Measurements from ENCODE around the gene SELENOS. TPM values are rescaled to one million over a fixed set of nuclear protein-coding genes. Genes with fewer than 3 reads are reported as not detected.

Gene SELENOS
- total RNA-seq, 4 donors from 2014 or later, result 50.4 to 77.3 (median 65.6) TPM

DNA sequence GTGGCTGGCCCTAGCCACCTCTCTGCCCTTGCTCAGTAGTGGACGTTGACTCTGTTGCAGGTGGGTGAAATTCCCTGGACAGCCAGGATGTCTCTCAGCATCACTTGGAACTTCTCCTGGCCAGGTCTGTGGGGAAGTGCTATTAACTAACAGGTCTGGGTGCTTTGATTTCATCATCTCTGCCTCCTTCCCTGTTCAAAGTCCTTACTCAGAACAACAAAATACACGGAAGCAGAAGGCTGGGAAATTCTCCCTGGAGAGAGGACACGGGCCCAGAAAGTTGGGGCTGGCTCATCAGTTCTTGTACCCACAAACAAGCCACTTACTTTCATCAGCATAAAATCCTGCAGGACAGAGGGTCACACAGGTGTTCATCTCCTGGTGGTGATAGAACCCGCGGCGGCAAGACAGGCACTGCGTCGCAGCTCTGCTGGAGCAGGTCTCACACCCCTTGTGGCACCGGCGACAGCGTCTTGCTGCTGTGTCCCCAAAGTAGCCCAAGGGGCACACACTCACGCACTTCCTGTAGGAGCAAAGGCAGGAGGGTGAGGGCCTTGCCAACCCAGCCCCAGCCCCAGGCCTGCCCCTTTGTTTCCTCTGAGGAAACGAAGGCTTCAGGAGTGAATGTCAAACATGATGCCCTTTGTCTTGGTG is 47.4 kb upstream of the SELENOS start:
- Histone ChIP-seq H3K27ac (no peak overlapping the region), H3K4me1 (no peaks in the 10 kb centered on the region), H3K36me3 (no peaks in the 10 kb centered on the region), H3K27me3 (no peaks in the 10 kb centered on the region), H3K9me3 (no peaks in the 10 kb centered on the region), H3K4me3 (replicated peaks in 1 of 3) (no peak overlapping the region)
- 78 to 84% methylated on average over 13 of the region's 13 CpGs for WGBS, 2 donors
- intact Hi-C loops (cut with DNase I), result no loop called here
- TF ChIP-seq POLR2A (IDR thresholded peaks at IDR 0.05), result no peak
- TF ChIP-seq, protein P1, sequence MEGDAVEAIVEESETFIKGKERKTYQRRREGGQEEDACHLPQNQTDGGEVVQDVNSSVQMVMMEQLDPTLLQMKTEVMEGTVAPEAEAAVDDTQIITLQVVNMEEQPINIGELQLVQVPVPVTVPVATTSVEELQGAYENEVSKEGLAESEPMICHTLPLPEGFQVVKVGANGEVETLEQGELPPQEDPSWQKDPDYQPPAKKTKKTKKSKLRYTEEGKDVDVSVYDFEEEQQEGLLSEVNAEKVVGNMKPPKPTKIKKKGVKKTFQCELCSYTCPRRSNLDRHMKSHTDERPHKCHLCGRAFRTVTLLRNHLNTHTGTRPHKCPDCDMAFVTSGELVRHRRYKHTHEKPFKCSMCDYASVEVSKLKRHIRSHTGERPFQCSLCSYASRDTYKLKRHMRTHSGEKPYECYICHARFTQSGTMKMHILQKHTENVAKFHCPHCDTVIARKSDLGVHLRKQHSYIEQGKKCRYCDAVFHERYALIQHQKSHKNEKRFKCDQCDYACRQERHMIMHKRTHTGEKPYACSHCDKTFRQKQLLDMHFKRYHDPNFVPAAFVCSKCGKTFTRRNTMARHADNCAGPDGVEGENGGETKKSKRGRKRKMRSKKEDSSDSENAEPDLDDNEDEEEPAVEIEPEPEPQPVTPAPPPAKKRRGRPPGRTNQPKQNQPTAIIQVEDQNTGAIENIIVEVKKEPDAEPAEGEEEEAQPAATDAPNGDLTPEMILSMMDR (IDR thresholded peaks at IDR 0.05), result no peak
- no peak for DNase-seq

DNA sequence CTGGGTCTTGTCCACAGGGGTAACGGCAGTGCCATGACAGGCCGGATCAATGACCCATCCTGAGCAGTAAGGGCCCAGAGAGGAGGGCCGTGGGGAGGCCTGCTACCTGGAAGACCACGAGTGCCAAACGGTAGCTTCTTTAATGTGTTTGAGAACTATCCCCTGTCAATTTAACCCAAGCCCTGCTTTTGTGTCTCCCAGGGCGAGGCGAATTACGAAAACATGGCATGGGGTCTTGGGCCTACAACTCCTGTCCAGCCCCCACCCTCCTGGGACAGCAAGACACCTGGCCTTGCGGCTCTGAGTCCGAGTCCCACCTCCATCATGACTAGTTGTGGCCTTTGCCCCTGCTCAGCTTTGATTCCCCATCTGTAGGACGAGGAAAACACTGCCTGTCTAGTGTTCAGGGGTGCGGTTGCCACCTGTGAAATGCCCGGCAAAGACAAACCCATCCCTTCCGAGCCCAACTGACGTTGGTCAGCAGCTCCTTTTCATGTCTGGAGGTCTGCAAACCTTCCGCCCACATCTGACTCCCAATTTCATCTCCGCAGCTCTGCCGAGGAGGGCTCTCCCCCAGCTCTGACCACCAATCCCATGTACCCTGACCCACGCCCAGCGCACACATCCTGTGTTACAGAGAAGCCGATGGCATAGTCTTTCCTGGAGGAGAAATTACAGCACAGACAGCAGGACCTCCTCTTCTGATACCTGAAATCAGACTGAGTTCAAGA is 46.7 kb upstream of the SELENOS start:
- DNase-seq, result no peak
- no peaks in the 10 kb centered on the region for H3K36me3 ChIP-seq
- WGBS, 2 donors, result 86 to 90% methylated on average over 20 to 21 of the region's 21 CpGs

DNA sequence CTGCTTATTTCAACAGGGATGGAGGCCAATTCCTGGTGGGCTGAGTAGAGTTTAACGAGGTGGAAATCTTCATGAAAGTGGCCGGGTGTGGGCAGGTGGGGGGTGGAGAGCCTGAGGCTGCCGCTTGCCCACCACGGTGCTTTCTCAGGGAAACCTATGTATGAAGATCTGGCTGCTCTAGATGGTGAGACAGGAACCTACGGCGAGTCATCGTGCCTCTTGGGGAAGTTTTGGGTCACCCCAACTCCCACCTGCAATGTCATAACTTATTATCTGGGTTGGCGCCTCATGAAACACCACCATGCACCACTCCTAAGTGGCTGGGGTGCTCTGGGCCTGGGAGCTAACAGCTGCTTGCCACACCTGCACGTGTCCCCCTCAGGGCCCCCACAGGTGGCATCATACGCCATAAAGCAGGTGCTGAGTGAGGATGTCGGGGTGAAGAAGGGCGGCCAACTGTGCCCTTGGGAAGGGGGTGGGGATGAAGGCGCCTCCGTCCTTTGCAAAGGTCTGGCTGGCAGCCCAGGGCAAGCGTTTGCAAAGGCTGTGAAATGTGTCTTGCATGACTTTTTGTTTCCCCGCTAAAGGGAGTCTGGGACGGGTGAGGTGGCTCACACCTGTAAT is 45.7 kb upstream of the SELENOS start:
- H3K4me1 ChIP-seq, result no peaks in the 10 kb centered on the region

More for the DNA sequence above, 46.7 kb upstream of the SELENOS start:
- intact Hi-C loops (cut with DNase I), result no loop called here
- no peaks in the 10 kb centered on the region for H3K4me1 ChIP-seq
- TF ChIP-seq, protein P1 (IDR thresholded peaks at IDR 0.05), result no peak
- no peak for TF ChIP-seq POLR2A (IDR thresholded peaks at IDR 0.05)
- H3K27me3 ChIP-seq, result no peaks in the 10 kb centered on the region
- H3K27ac ChIP-seq, result no peak overlapping the region
- no peaks in the 10 kb centered on the region for H3K9me3 ChIP-seq
- no peak overlapping the region for H3K4me3 ChIP-seq (replicated peaks in 1 of 3)

DNA sequence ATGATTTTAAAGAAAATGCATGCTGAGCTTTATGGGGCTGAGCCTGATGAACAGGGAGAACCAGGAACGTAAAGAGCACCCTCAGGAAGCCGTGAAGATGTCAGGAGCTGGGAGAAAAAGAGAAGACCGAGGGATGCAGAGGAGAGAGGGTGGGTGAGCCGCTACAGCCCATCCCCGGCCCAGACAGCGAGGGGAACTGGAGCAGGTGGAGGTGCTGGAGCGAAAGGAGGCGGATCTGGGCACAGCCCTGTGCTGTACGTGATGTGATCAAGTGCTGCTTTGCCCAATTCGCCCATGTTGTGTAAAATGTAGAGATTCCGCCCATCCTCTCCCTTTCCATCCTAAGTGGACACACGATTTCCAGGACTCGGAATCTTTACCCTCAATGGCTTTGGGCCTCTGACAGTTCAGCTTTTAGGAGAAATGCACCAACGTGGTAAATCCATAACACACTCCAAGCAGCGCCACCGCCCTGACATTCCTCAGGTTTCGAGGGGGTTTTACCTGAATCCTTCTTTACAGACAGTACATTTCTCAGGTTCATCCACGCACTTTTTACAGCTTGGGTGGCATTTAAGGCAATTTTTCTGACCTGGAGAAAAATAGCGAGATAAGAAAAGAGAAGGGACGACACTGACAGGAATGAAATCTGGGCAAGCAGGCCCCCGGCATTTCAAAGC is 44.9 kb upstream of the SELENOS start:
- H3K9me3 ChIP-seq, result no peaks in the 10 kb centered on the region
- 87% methylated on average over 21 of the region's 21 CpGs for WGBS, 2 donors
- H3K27ac ChIP-seq, result no peak overlapping the region
- H3K27me3 ChIP-seq, result no peaks in the 10 kb centered on the region
- TF ChIP-seq POLR2A (IDR thresholded peaks at IDR 0.05), result no peak
- TF ChIP-seq, protein P1 (IDR thresholded peaks at IDR 0.05), result no peak
- intact Hi-C loops (cut with DNase I), result no loop called here
- no peaks in the 10 kb centered on the region for H3K36me3 ChIP-seq
- H3K4me3 ChIP-seq (replicated peaks in 1 of 3), result no peak overlapping the region
- H3K4me1 ChIP-seq, result no peaks in the 10 kb centered on the region
- DNase-seq, result no peak

More for the DNA sequence above, 45.7 kb upstream of the SELENOS start:
- Histone ChIP-seq H3K4me3 (replicated peaks in 1 of 3) (no peak overlapping the region), H3K36me3 (no peaks in the 10 kb centered on the region), H3K9me3 (no peaks in the 10 kb centered on the region), H3K27me3 (no peaks in the 10 kb centered on the region), H3K27ac (no peak overlapping the region)
- 87 to 91% methylated on average over 16 to 17 of the region's 17 CpGs for WGBS, 2 donors
- DNase-seq, result no peak
- intact Hi-C loops (cut with DNase I), result no loop called here
- TF ChIP-seq POLR2A (IDR thresholded peaks at IDR 0.05), result no peak
- TF ChIP-seq, protein P1 (IDR thresholded peaks at IDR 0.05), result no peak

Data from thyroid gland (tissue), 4 donors.